Measurements from ENCODE around the gene NEB. TPM values are rescaled to one million over a fixed set of nuclear protein-coding genes. Genes with fewer than 3 reads are reported as not detected.

Gene NEB
- total and polyA plus RNA-seq, 2 of the 13 experiments (the other 11 are each of a cell fraction or from before 2014, with no cell fraction given), result 0.21 to 0.24 TPM

- TF ChIP-seq SRY (CRISPR knock-in tag; IDR thresholded peaks at IDR 0.05) (no peak), ATM (IDR thresholded peaks at IDR 0.05; ENCODE audit: borderline replicate concordance) (no peak), GFI1 (CRISPR knock-in tag; IDR thresholded peaks at IDR 0.05; ENCODE audit: borderline replicate concordance) (peak; percentile 42; the same call in 1 of the 2 replicates), DPF2 (CRISPR knock-in tag; IDR thresholded peaks at IDR 0.05; ENCODE audit: borderline replicate concordance, low read depth) (peak; percentile 28; the same call in 1 of the 2 replicates), PBX3 (CRISPR knock-in tag; IDR thresholded peaks at IDR 0.05; ENCODE audit: borderline replicate concordance) (no peak), SCMH1 (CRISPR knock-in tag; IDR thresholded peaks at IDR 0.05; ENCODE audit: borderline replicate concordance) (no peak), CC2D1A (CRISPR knock-in tag; IDR thresholded peaks at IDR 0.05) (0 out of 2 replicates have a peak, but pooled peaks have one; percentile 46), REST (IDR thresholded peaks at IDR 0.05; ENCODE audit: borderline replicate concordance in 1 of 2, low read depth in 1 of 2, low read length in 2 of 2) (no peak), ZFP36L1 (CRISPR knock-in tag; IDR thresholded peaks at IDR 0.05) (peak; percentile 41; the same call in 1 of the 2 replicates), TOE1 (CRISPR knock-in tag; IDR thresholded peaks at IDR 0.05) (no peak), DRAP1 (CRISPR knock-in tag; IDR thresholded peaks at IDR 0.05) (no peak), AGO2 (optimal IDR thresholded peaks at IDR 0.05; ENCODE audit: low read depth, low read length) (no peak), SKIL (CRISPR knock-in tag; IDR thresholded peaks at IDR 0.05; ENCODE audit: borderline replicate concordance) (no peak)
Observed at GRCh38 chr2:151638191-151638933, 95.9 kb downstream of the NEB start (continued).
